Thoracic aorta (tissue), 2 donors: Measurements from ENCODE around the gene KIF16B. TPM values are rescaled to one million over a fixed set of nuclear protein-coding genes. Genes with fewer than 3 reads are reported as not detected.

Experiments used
- ATAC-seq: fragments of 150-250 bp; one replicate; pipeline ENCODE4 v1.8.0; 2017; ENCODE audit warnings: low read depth; ENCODE audit not compliant: insufficient number of reproducible peaks, low FRiP score
- DNase-seq: peaks from one replicate; pipeline ENCODE4 v3.0.0-alpha.2; 2020; ENCODE audit warnings: low spot score
- H3K27ac ChIP-seq, 2 donors: fragments of 200-600 bp; sonication (generic); 1 replicate in 1 of 2; 2 replicates in 1 of 2; pipeline ENCODE4 v1.5.1; 2016; ENCODE audit warnings: mild to moderate bottlenecking in 2 of 2, moderate library complexity in 2 of 2
- H3K27me3 ChIP-seq: fragments of 200-600 bp; sonication (generic); replicated peaks from 2 replicates; pipeline ENCODE4 v1.6.0; 2016; ENCODE audit warnings: mild to moderate bottlenecking; ENCODE audit not compliant: insufficient read depth
- H3K36me3 ChIP-seq: fragments of 200-600 bp; sonication (generic); one replicate; pipeline ENCODE4 v1.5.1; 2016
- H3K4me1 ChIP-seq, 2 donors: fragments of 200-600 bp; sonication (generic); 1 replicate in 1 of 2; 2 replicates in 1 of 2; pipeline versions ENCODE4 v1.5.1 to v1.6.0; 2016; ENCODE audit warnings: low read depth in 2 of 2, mild to moderate bottlenecking in 1 of 2; ENCODE audit not compliant: control insufficient read depth in 1 of 2
- H3K4me3 ChIP-seq: fragments of 200-600 bp; sonication (generic); 2 replicates; pipeline ENCODE4 v1.5.1; 2016; ENCODE audit warnings: mild to moderate bottlenecking
- H3K9me3 ChIP-seq: fragments of 200-600 bp; sonication (generic); 2 replicates; pipeline ENCODE4 v1.5.1; 2016
- CTCF ChIP-seq: fragments of 200-600 bp; sonication (generic); IDR thresholded peaks from one replicate; pipeline ENCODE4 v1.5.1; 2019; ENCODE audit warnings: antibody characterized with exemption
- total RNA-seq, 2 donors: library from RNA; depleted of rRNA; stranded (reverse); fragments of >200 nt; gene quantifications; one replicate each; pipeline versions ENCODE4 v1.1.0 to v1.2.3, GENCODE V29; 2016

The KIF16B gene
- total RNA-seq, 2 donors from 2014 or later: 16.5 to 21.3 TPM

GRCh38 chr20:16533502-16533901 lies 39.7 kb downstream of the KIF16B start:
- DNase-seq (no peak), ATAC-seq (no peak)
- Histone ChIP-seq H3K36me3 (no peaks in the 10 kb centered on the region), H3K4me3 (no peak overlapping the region), H3K4me1 (no peaks in the 10 kb centered on the region), H3K9me3 (no peaks in the 10 kb centered on the region), H3K27ac (no peak overlapping the region), H3K27me3 (no peaks in the 10 kb centered on the region)
- TF ChIP-seq CTCF: no peak

- no peaks in the 10 kb centered on the region for H3K4me1 ChIP-seq
- no peak overlapping the region for H3K27ac ChIP-seq
- no peak overlapping the region for H3K4me3 ChIP-seq
- DNase-seq (no peak), ATAC-seq (no peak)
- no peaks in the 10 kb centered on the region for H3K9me3 ChIP-seq
- no peak for TF ChIP-seq CTCF
- no peaks in the 10 kb centered on the region for H3K36me3 ChIP-seq
- H3K27me3 ChIP-seq: no peaks in the 10 kb centered on the region
Measured at GRCh38 chr20:16531485-16531884, 41.8 kb downstream of the KIF16B start.

- no peak for ATAC-seq
- no peaks in the 10 kb centered on the region for H3K27me3 ChIP-seq
- no peak for TF ChIP-seq CTCF
- H3K9me3 ChIP-seq: no peaks in the 10 kb centered on the region
- H3K27ac ChIP-seq: no peak overlapping the region
- no peaks in the 10 kb centered on the region for H3K4me1 ChIP-seq
- DNase-seq: no peak
- H3K4me3 ChIP-seq: no peak overlapping the region
- no peaks in the 10 kb centered on the region for H3K36me3 ChIP-seq
Measured at GRCh38 chr20:16530201-16530681, 43.0 kb downstream of the KIF16B start.

GRCh38 chr20:16528078-16528477 lies 45.2 kb downstream of the KIF16B start:
- H3K27ac ChIP-seq: no peak overlapping the region
- no peak for TF ChIP-seq CTCF
- no peak for ATAC-seq

GRCh38 chr20:16527438-16527837 lies 45.8 kb downstream of the KIF16B start:
- no peaks in the 10 kb centered on the region for H3K27me3 ChIP-seq
- ATAC-seq (no peak), DNase-seq (no peak)
- no peaks in the 10 kb centered on the region for H3K9me3 ChIP-seq
- H3K4me1 ChIP-seq: no peaks in the 10 kb centered on the region
- H3K27ac ChIP-seq: no peak overlapping the region
- H3K4me3 ChIP-seq: no peak overlapping the region
- no peak for TF ChIP-seq CTCF
- H3K36me3 ChIP-seq: no peaks in the 10 kb centered on the region

More at GRCh38 chr20:16528078-16528477, 45.2 kb downstream of the KIF16B start:
- Histone ChIP-seq H3K9me3 (no peaks in the 10 kb centered on the region), H3K4me1 (no peaks in the 10 kb centered on the region), H3K4me3 (no peak overlapping the region), H3K27me3 (no peaks in the 10 kb centered on the region), H3K36me3 (no peaks in the 10 kb centered on the region)
- DNase-seq: no peak
